H9 (cell line): ENCODE results near the gene CDYL. TPM values are rescaled to one million over a fixed set of nuclear protein-coding genes. Genes with fewer than 3 reads are reported as not detected.

Source experiments
- DNase-seq: peaks from one replicate; pipeline ENCODE4 v3.0.0-alpha.2; 2017
- H2AFZ ChIP-seq: one replicate; pipeline ENCODE4 v1.6.1; 2013; ENCODE audit warnings: mild to moderate bottlenecking, low read length, control low read depth, moderate library complexity
- H2AK5ac ChIP-seq: 2 replicates; pipeline ENCODE4 v1.6.1; 2013; ENCODE audit warnings: low read length, control low read depth, mixed read lengths; ENCODE audit not compliant: insufficient read length
- H2BK120ac ChIP-seq: one replicate; pipeline ENCODE4 v1.6.1; 2013; ENCODE audit warnings: low read depth, mild to moderate bottlenecking, low read length, control low read depth, inconsistent platforms; ENCODE audit not compliant: poor library complexity, severe bottlenecking
- H2BK12ac ChIP-seq: 2 replicates; pipeline ENCODE4 v1.6.1; 2013; ENCODE audit warnings: low read length, control low read depth, mixed read lengths, low read depth; ENCODE audit not compliant: insufficient read length
- H2BK15ac ChIP-seq: 2 replicates; pipeline ENCODE4 v1.6.1; 2013; ENCODE audit warnings: low read depth, low read length, control low read depth
- H2BK20ac ChIP-seq: one replicate; pipeline ENCODE4 v1.6.1; 2013; ENCODE audit warnings: low read depth, mild to moderate bottlenecking, low read length, control low read depth, inconsistent platforms; ENCODE audit not compliant: poor library complexity, severe bottlenecking
- H2BK5ac ChIP-seq: 2 replicates; pipeline ENCODE4 v1.6.1; 2013; ENCODE audit warnings: low read length, control low read depth, mixed read lengths; ENCODE audit not compliant: insufficient read length
- H3K14ac ChIP-seq: 2 replicates; pipeline ENCODE4 v1.6.1; 2013; ENCODE audit warnings: low read length, control low read depth; ENCODE audit not compliant: insufficient read depth
- H3K18ac ChIP-seq: 2 replicates; pipeline ENCODE4 v1.6.1; 2013; ENCODE audit warnings: low read depth, mild to moderate bottlenecking, mixed read lengths, low read length, control low read depth; ENCODE audit not compliant: insufficient read length
- H3K23ac ChIP-seq: 2 replicates; pipeline ENCODE4 v1.6.1; 2013; ENCODE audit warnings: low read length, control low read depth, mixed read lengths, low read depth; ENCODE audit not compliant: insufficient read length
- H3K23me2 ChIP-seq: 2 replicates; pipeline ENCODE4 v1.6.1; 2013; ENCODE audit warnings: low read depth, mild to moderate bottlenecking, mixed read lengths, low read length, control low read depth; ENCODE audit not compliant: insufficient read length, poor library complexity, severe bottlenecking
- H3K27ac ChIP-seq: 2 replicates; pipeline ENCODE4 v1.5.1; 2013; ENCODE audit warnings: low read length, control low read depth, mixed read lengths, low read depth; ENCODE audit not compliant: insufficient read length
- H3K27me3 ChIP-seq: 2 replicates; pipeline ENCODE4 v1.6.1; 2013; ENCODE audit warnings: low read length, control low read depth, inconsistent platforms; ENCODE audit not compliant: insufficient read depth
- H3K4ac ChIP-seq: 2 replicates; pipeline ENCODE4 v1.6.1; 2013; ENCODE audit warnings: low read depth, mild to moderate bottlenecking, control low read depth, inconsistent platforms, low read length, moderate library complexity
- H3K4me1 ChIP-seq: 2 replicates; pipeline ENCODE4 v1.6.1; 2013; ENCODE audit warnings: low read length, control low read depth, inconsistent platforms; ENCODE audit not compliant: insufficient read depth
- H3K4me2 ChIP-seq: 2 replicates; pipeline ENCODE4 v1.6.1; 2013; ENCODE audit warnings: low read length, control low read depth, mixed read lengths; ENCODE audit not compliant: insufficient read length, insufficient read depth
- H3K56ac ChIP-seq: 2 replicates; pipeline ENCODE4 v1.6.1; 2013; ENCODE audit warnings: low read depth, mild to moderate bottlenecking, mixed read lengths, low read length, control low read depth; ENCODE audit not compliant: insufficient read length
- H3K79me1 ChIP-seq: 2 replicates; pipeline ENCODE4 v1.6.1; 2013; ENCODE audit warnings: low read depth, mild to moderate bottlenecking, moderate library complexity, low read length, control low read depth, inconsistent platforms; ENCODE audit not compliant: insufficient read depth, poor library complexity, severe bottlenecking
- H3K79me2 ChIP-seq: 2 replicates; pipeline ENCODE4 v1.6.1; 2013; ENCODE audit warnings: low read length, control low read depth, inconsistent platforms; ENCODE audit not compliant: insufficient read depth
- H3K9ac ChIP-seq: 2 replicates; pipeline ENCODE4 v1.6.1; 2013; ENCODE audit warnings: low read length, control low read depth, mixed read lengths; ENCODE audit not compliant: insufficient read length; ENCODE audit errors: extremely low read depth
- H3K9me3 ChIP-seq: one replicate; pipeline ENCODE4 v1.6.1; 2013; ENCODE audit warnings: low read depth, low read length, inconsistent platforms; ENCODE audit not compliant: control insufficient read depth
- H3T11ph ChIP-seq: one replicate; pipeline ENCODE4 v1.6.1; 2013; ENCODE audit warnings: mild to moderate bottlenecking, low read length, control low read depth, inconsistent platforms
- H4K20me1 ChIP-seq: one replicate; pipeline ENCODE4 v1.6.1; 2013; ENCODE audit not compliant: control insufficient read depth, insufficient read length, insufficient read depth
- H4K5ac ChIP-seq: 2 replicates; pipeline ENCODE4 v1.6.1; 2013; ENCODE audit warnings: low read depth, mild to moderate bottlenecking, mixed read lengths, low read length, control low read depth; ENCODE audit not compliant: insufficient read length
- H4K8ac ChIP-seq: replicated peaks from 2 replicates; pipeline ENCODE4 v1.6.1; 2013; ENCODE audit warnings: low read length, control low read depth, mixed read lengths, low read depth; ENCODE audit not compliant: insufficient read length
- H4K91ac ChIP-seq: 2 replicates; pipeline ENCODE4 v1.6.1; 2013; ENCODE audit warnings: low read depth, mild to moderate bottlenecking, moderate library complexity, mixed read lengths, low read length, control low read depth; ENCODE audit not compliant: insufficient read length
- H3K27ac Mint-ChIP-seq, 3 experiments: 2 replicates in 2 of 3; 3 replicates in 1 of 3; pipeline ENCODE4 v1.8.0; 2020 to 2021; ENCODE audit warnings: mixed read lengths in 3 of 3, mild to moderate bottlenecking in 1 of 3, moderate library complexity in 1 of 3
- H3K27me3 Mint-ChIP-seq: 2 replicates; pipeline ENCODE4 v1.8.0; 2021; ENCODE audit warnings: low read depth, mild to moderate bottlenecking, moderate library complexity, mixed read lengths
- H3K36me3 Mint-ChIP-seq, 3 experiments: 2 replicates in 2 of 3; 3 replicates in 1 of 3; pipeline ENCODE4 v1.8.0; 2020 to 2021; ENCODE audit warnings: low read depth in 3 of 3, mixed read lengths in 3 of 3; ENCODE audit not compliant: insufficient read depth in 1 of 3
- H3K4me1 Mint-ChIP-seq, 2 experiments: 2 replicates each; pipeline ENCODE4 v1.8.0; 2020; ENCODE audit warnings: mixed read lengths in 2 of 2
- H3K4me3 Mint-ChIP-seq, 2 experiments: 2 replicates in 1 of 2; 3 replicates in 1 of 2; pipeline ENCODE4 v1.8.0; 2020 to 2021; ENCODE audit warnings: mild to moderate bottlenecking in 2 of 2, mixed read lengths in 2 of 2, moderate library complexity in 1 of 2
- H3K9me3 Mint-ChIP-seq, 2 experiments: 2 replicates in 1 of 2; 3 replicates in 1 of 2; pipeline ENCODE4 v1.8.0; 2020; ENCODE audit warnings: mild to moderate bottlenecking in 2 of 2, mixed read lengths in 2 of 2, moderate library complexity in 1 of 2
- WGBS: extraction: QIAGEN DNeasy Blood & Tissue Kit; methylation state at CpG from one replicate; pipeline ENCODE4 v1.1.7; 2013; ENCODE audit warnings: missing lambda C conversion rate, low lambda C conversion rate, mixed read lengths; ENCODE audit not compliant: insufficient read length; ENCODE audit errors: extremely low coverage; 5-methylcytosine and 5-hydroxymethylcytosine counted together
- total RNA-seq: library from RNA; stranded (reverse); gene quantifications from 2 replicates; pipeline ENCODE4 v1.2.1, GENCODE V29; 2021
- TF ChIP-seq, protein P1 (sequence below): fragments of 200-600 bp; sonication (generic); conservative IDR thresholded peaks from 3 replicates; pipeline ENCODE4 v1.8.0; 2021; ENCODE audit warnings: antibody characterized with exemption, mild to moderate bottlenecking

The CDYL gene
- total RNA-seq, 1 experiment from 2014 or later: 95.0 TPM

DNA sequence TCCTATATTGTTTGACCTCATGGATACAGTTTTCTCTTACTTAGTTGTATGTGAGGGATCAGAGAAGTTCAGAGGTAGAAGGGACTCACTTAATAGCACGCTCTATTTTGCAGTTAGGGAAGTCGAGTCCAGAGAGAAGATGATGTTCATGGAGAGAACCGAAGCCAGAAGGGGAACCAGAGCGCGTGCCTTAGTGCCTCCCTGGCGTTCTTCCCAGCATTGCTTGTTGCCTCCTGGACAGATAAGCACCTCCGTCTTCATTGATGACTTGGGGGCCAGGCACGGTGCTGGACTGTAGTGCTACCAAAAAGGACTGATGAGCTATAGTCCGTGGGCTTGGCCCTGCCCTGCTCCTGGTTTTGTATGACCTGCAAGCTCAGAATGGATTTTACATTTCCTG, 117.8 kb downstream of the CDYL start:
- H3K4me1 ChIP-seq: peaks cover 2% of the 10 kb centered on the region; the same call in 1 of the 2 replicates
- H3K23me2 ChIP-seq: no peaks in the 10 kb centered on the region
- no peak overlapping the region for H4K8ac ChIP-seq
- no peaks in the 10 kb centered on the region for H4K20me1 ChIP-seq
- no peaks in the 10 kb centered on the region for H3K9me3 ChIP-seq
- H2BK5ac ChIP-seq: no peak overlapping the region
- peaks cover 16% of the 10 kb centered on the region; the same call in 1 of the 2 replicates for H3K79me2 ChIP-seq
- WGBS: no CpG with 5 or more reads among the region's 9 CpGs
- H3K23ac ChIP-seq: no peak overlapping the region
- Mint-ChIP-seq H3K9me3 (no peaks in the 10 kb centered on the region), H3K27me3 (no peaks in the 10 kb centered on the region), H3K4me3 (no peak overlapping the region), H3K4me1 (peaks cover 15 to 20% of the 10 kb centered on the region in 2 experiments), H3K36me3 (peaks cover 52 to 54% (median 53%) of the 10 kb centered on the region in 3 experiments), H3K27ac (peak overlapping the region in 2 of 3 experiments; percentile 59 to 61; a peak in 3 of 7 replicates)
- no peak overlapping the region for H4K5ac ChIP-seq
- no peak overlapping the region for H2BK12ac ChIP-seq
- no peak overlapping the region for H2BK15ac ChIP-seq
- TF ChIP-seq, protein P1, sequence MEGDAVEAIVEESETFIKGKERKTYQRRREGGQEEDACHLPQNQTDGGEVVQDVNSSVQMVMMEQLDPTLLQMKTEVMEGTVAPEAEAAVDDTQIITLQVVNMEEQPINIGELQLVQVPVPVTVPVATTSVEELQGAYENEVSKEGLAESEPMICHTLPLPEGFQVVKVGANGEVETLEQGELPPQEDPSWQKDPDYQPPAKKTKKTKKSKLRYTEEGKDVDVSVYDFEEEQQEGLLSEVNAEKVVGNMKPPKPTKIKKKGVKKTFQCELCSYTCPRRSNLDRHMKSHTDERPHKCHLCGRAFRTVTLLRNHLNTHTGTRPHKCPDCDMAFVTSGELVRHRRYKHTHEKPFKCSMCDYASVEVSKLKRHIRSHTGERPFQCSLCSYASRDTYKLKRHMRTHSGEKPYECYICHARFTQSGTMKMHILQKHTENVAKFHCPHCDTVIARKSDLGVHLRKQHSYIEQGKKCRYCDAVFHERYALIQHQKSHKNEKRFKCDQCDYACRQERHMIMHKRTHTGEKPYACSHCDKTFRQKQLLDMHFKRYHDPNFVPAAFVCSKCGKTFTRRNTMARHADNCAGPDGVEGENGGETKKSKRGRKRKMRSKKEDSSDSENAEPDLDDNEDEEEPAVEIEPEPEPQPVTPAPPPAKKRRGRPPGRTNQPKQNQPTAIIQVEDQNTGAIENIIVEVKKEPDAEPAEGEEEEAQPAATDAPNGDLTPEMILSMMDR: no peak
- DNase-seq: no peak
- H3K9ac ChIP-seq: no peak overlapping the region
- no peak overlapping the region for H3T11ph ChIP-seq
- no peak overlapping the region for H3K4me2 ChIP-seq
- no peak overlapping the region for H3K4ac ChIP-seq
- H3K27me3 ChIP-seq: no peaks in the 10 kb centered on the region
- H2AFZ ChIP-seq: no peak overlapping the region
- no peak overlapping the region for H2BK20ac ChIP-seq
- H3K79me1 ChIP-seq: peaks cover 21% of the 10 kb centered on the region
- H3K18ac ChIP-seq: no peak overlapping the region
- H2BK120ac ChIP-seq: no peak overlapping the region
- no peak overlapping the region for H3K27ac ChIP-seq
- H2AK5ac ChIP-seq: no peak overlapping the region
- H3K14ac ChIP-seq: no peak overlapping the region
- H4K91ac ChIP-seq: no peak overlapping the region
- H3K56ac ChIP-seq: no peak overlapping the region
